IMR-90 (cell line): ENCODE data around the gene TBX10.
A peak's percentile ranks its signal among the peaks of the same experiment; 100 is the strongest.

Source experiments
- BHLHE40 ChIP-seq: fragments of 150-350 bp; IDR thresholded peaks from 2 replicates; pipeline ENCODE4 v1.6.1; 2016; ENCODE audit warnings: mild to moderate bottlenecking, low read depth, low read length
- FOS ChIP-seq: fragments of 150-350 bp; IDR thresholded peaks from 2 replicates; pipeline ENCODE4 v1.6.1; 2016; ENCODE audit warnings: low read depth, low read length
- MAZ ChIP-seq: IDR thresholded peaks from 2 replicates; pipeline ENCODE4 v1.6.1; 2012; ENCODE audit warnings: low read depth, mild to moderate bottlenecking, low read length, improper control_type of control experiment, moderate library complexity, borderline replicate concordance
- NFE2L2 ChIP-seq: fragments of 150-350 bp; IDR thresholded peaks from 2 replicates; pipeline ENCODE4 v1.6.1; 2016; ENCODE audit warnings: low read depth, mild to moderate bottlenecking, low read length
- POLR2A ChIP-seq: IDR thresholded peaks from 2 replicates; pipeline ENCODE4 v1.6.1; 2012; ENCODE audit warnings: mild to moderate bottlenecking, low read depth, low read length
- RAD21 ChIP-seq: IDR thresholded peaks from 2 replicates; pipeline ENCODE4 v1.6.1; 2012; ENCODE audit warnings: low read length, improper control_type of control experiment
- RCOR1 ChIP-seq: IDR thresholded peaks from 2 replicates; pipeline ENCODE4 v1.6.1; 2012; ENCODE audit warnings: mild to moderate bottlenecking, low read length, improper control_type of control experiment; ENCODE audit not compliant: insufficient replicate concordance
- RFX5 ChIP-seq: IDR thresholded peaks from 2 replicates; pipeline ENCODE4 v1.8.0; 2012; ENCODE audit warnings: low read depth, mild to moderate bottlenecking, low read length, moderate library complexity
- SMC3 ChIP-seq: fragments of 150-350 bp; IDR thresholded peaks from 2 replicates; pipeline ENCODE4 v1.6.1; 2016; ENCODE audit warnings: low read depth, mild to moderate bottlenecking, antibody characterized with exemption, low read length, moderate library complexity
- USF2 ChIP-seq: fragments of 150-350 bp; IDR thresholded peaks from 2 replicates; pipeline ENCODE4 v1.6.1; 2017; ENCODE audit warnings: mild to moderate bottlenecking, antibody characterized with exemption, low read length, low read depth
- TF ChIP-seq, protein P1 (sequence below): conservative IDR thresholded peaks from 2 replicates; pipeline ENCODE4 v1.5.1; 2012; ENCODE audit warnings: mild to moderate bottlenecking, low read depth, low read length, improper control_type of control experiment
- TF ChIP-seq, protein P2 (sequence below): fragments of 150-350 bp; IDR thresholded peaks from 2 replicates; pipeline ENCODE4 v1.6.1; 2016; ENCODE audit warnings: low read depth, mild to moderate bottlenecking, low read length, moderate library complexity, borderline replicate concordance

DNA sequence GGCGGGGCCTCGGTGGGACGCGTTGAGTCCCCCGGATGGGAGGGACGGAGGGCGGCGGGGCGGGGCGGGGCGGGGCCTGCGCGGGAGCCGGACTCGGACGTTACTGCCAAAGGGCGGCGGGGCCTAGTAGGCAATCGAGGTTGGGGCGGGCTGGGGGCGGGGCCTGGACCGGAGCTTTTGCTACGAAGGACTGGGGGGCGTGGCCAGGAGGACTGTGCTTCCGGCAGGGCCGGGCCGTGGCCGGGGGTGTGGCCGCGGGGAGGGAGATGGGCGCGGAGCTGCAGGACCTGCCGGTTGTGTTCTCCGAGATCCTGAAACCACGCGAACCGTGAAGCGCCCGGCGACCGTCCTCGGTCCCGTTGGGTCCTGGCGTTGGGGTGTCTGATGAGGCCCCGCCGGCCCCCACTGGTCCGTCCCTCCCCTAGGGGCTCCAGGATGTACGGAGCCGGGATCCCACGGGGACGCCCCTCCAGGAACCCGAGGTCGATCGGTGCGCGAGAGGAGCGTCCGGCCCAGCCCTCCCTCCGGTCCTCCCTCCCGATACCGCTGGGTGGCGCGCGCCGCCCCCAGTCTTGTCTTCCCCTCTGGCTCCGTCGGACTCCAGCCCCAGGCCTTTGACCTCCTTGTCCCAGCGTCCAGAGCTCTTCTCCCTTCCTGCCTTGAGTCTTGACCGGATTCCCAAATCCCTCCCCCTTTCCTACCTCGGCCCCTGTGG lies 9.2 kb downstream of the TBX10 start:
- TF ChIP-seq, protein P1, sequence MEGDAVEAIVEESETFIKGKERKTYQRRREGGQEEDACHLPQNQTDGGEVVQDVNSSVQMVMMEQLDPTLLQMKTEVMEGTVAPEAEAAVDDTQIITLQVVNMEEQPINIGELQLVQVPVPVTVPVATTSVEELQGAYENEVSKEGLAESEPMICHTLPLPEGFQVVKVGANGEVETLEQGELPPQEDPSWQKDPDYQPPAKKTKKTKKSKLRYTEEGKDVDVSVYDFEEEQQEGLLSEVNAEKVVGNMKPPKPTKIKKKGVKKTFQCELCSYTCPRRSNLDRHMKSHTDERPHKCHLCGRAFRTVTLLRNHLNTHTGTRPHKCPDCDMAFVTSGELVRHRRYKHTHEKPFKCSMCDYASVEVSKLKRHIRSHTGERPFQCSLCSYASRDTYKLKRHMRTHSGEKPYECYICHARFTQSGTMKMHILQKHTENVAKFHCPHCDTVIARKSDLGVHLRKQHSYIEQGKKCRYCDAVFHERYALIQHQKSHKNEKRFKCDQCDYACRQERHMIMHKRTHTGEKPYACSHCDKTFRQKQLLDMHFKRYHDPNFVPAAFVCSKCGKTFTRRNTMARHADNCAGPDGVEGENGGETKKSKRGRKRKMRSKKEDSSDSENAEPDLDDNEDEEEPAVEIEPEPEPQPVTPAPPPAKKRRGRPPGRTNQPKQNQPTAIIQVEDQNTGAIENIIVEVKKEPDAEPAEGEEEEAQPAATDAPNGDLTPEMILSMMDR = peak; percentile 67
- peak; percentile 60; the same call in 1 of the 2 replicates for TF ChIP-seq POLR2A
- TF ChIP-seq RAD21 = peak; percentile 59
- TF ChIP-seq SMC3 = peak; percentile 47
- TF ChIP-seq, protein P2, sequence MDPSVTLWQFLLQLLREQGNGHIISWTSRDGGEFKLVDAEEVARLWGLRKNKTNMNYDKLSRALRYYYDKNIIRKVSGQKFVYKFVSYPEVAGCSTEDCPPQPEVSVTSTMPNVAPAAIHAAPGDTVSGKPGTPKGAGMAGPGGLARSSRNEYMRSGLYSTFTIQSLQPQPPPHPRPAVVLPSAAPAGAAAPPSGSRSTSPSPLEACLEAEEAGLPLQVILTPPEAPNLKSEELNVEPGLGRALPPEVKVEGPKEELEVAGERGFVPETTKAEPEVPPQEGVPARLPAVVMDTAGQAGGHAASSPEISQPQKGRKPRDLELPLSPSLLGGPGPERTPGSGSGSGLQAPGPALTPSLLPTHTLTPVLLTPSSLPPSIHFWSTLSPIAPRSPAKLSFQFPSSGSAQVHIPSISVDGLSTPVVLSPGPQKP = no peak
- TF ChIP-seq NFE2L2 = no peak
- TF ChIP-seq FOS = no peak
- TF ChIP-seq MAZ = peak; percentile 75; the same call in 1 of the 2 replicates
- no peak for TF ChIP-seq RCOR1
- TF ChIP-seq BHLHE40 = no peak
- no peak for TF ChIP-seq RFX5
- TF ChIP-seq USF2 = no peak
